Measurements from ENCODE around the gene IL17RA. TPM values are rescaled to one million over a fixed set of nuclear protein-coding genes. Genes with fewer than 3 reads are reported as not detected.

IL17RA gene
- polyA plus RNA-seq, 1 donor (not counting 4 experiments of a cell fraction or from before 2014, with no cell fraction given) = 6.0 TPM

- Histone ChIP-seq H3K9me1 (ENCODE audit: control insufficient read depth, extremely low read depth, insufficient read depth, low read length) (no peaks in the 10 kb centered on the region), H2AFZ (ENCODE audit: control insufficient read depth, low read length) (no peak overlapping the region), H3K4me3 (ENCODE audit: control insufficient read depth in 2 of 3, extremely low read depth in 1 of 3, insufficient read depth in 2 of 3, low read depth in 1 of 3, low read length in 3 of 3) (no peak overlapping the region), H3K27ac (ENCODE audit: control insufficient read depth, insufficient read depth, low read length) (no peak overlapping the region), H3K79me2 (ENCODE audit: control insufficient read depth, insufficient read depth, low read length) (peaks cover 12% of the 10 kb centered on the region), H3K9me3 (ENCODE audit: control insufficient read depth, low read depth, low read length) (no peaks in the 10 kb centered on the region), H4K20me1 (ENCODE audit: control insufficient read depth, extremely low read depth, insufficient read depth, low read length) (peaks cover 3% of the 10 kb centered on the region), H3K36me3 (ENCODE audit: control insufficient read depth in 2 of 2, extremely low read depth in 1 of 2, insufficient read depth in 2 of 2, low read length in 2 of 2) (peaks cover 21 to 35% of the 10 kb centered on the region in 2 experiments), H3K9ac (ENCODE audit: control insufficient read depth, extremely low read depth, insufficient read depth, low read length) (no peak overlapping the region), H3K4me1 (ENCODE audit: control insufficient read depth, extremely low read depth, insufficient read depth, low read length) (no peaks in the 10 kb centered on the region), H3K4me2 (ENCODE audit: control insufficient read depth, extremely low read depth, insufficient read depth, low read depth, low read length) (no peak overlapping the region), H3K27me3 (ENCODE audit: control insufficient read depth, extremely low read depth, insufficient read depth, low read length) (no peaks in the 10 kb centered on the region)
- TF ChIP-seq, protein P1, sequence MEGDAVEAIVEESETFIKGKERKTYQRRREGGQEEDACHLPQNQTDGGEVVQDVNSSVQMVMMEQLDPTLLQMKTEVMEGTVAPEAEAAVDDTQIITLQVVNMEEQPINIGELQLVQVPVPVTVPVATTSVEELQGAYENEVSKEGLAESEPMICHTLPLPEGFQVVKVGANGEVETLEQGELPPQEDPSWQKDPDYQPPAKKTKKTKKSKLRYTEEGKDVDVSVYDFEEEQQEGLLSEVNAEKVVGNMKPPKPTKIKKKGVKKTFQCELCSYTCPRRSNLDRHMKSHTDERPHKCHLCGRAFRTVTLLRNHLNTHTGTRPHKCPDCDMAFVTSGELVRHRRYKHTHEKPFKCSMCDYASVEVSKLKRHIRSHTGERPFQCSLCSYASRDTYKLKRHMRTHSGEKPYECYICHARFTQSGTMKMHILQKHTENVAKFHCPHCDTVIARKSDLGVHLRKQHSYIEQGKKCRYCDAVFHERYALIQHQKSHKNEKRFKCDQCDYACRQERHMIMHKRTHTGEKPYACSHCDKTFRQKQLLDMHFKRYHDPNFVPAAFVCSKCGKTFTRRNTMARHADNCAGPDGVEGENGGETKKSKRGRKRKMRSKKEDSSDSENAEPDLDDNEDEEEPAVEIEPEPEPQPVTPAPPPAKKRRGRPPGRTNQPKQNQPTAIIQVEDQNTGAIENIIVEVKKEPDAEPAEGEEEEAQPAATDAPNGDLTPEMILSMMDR (optimal IDR thresholded peaks at IDR 0.05 in 1 of 3, IDR thresholded peaks at IDR 0.05 in 1 of 3, conservative IDR thresholded peaks at IDR 0.05 in 1 of 3; ENCODE audit: extremely low read depth in 1 of 3, insufficient read depth in 2 of 3, low read length in 3 of 3) = no peak
- TF ChIP-seq EZH2 (IDR thresholded peaks at IDR 0.05; ENCODE audit: low read length) = no peak
- DNase-seq (ENCODE audit: low read depth, low spot score) (no peak), FAIRE-seq (no peak)
- dilution Hi-C loops (cut with MboI; ENCODE audit: extremely low pct_ligation_motif_present, low sequenced_read_pairs) = no loop called here
Observed at GRCh38 chr22:17097062-17097461, 12.3 kb downstream of the IL17RA start.

- H3K4me2 ChIP-seq (ENCODE audit: control insufficient read depth, extremely low read depth, insufficient read depth, low read depth, low read length) = no peak overlapping the region
- H3K9me1 ChIP-seq (ENCODE audit: control insufficient read depth, extremely low read depth, insufficient read depth, low read length) = no peaks in the 10 kb centered on the region
- H3K4me3 ChIP-seq (ENCODE audit: control insufficient read depth in 2 of 3, extremely low read depth in 1 of 3, insufficient read depth in 2 of 3, low read depth in 1 of 3, low read length in 3 of 3) = no peak overlapping the region
- DNase-seq (ENCODE audit: low read depth, low spot score) (no peak), FAIRE-seq (no peak)
- H3K27ac ChIP-seq (ENCODE audit: control insufficient read depth, insufficient read depth, low read length) = no peak overlapping the region
- peaks cover 12% of the 10 kb centered on the region for H3K79me2 ChIP-seq (ENCODE audit: control insufficient read depth, insufficient read depth, low read length)
- dilution Hi-C loops (cut with MboI; ENCODE audit: extremely low pct_ligation_motif_present, low sequenced_read_pairs) = no loop called here
- peaks cover 3% of the 10 kb centered on the region for H4K20me1 ChIP-seq (ENCODE audit: control insufficient read depth, extremely low read depth, insufficient read depth, low read length)
- no peaks in the 10 kb centered on the region for H3K9me3 ChIP-seq (ENCODE audit: control insufficient read depth, low read depth, low read length)
- TF ChIP-seq EZH2 (IDR thresholded peaks at IDR 0.05; ENCODE audit: low read length) = no peak
- TF ChIP-seq, protein P1 (optimal IDR thresholded peaks at IDR 0.05 in 1 of 3, IDR thresholded peaks at IDR 0.05 in 1 of 3, conservative IDR thresholded peaks at IDR 0.05 in 1 of 3; ENCODE audit: extremely low read depth in 1 of 3, insufficient read depth in 2 of 3, low read length in 3 of 3) = no peak
- no peaks in the 10 kb centered on the region for H3K27me3 ChIP-seq (ENCODE audit: control insufficient read depth, extremely low read depth, insufficient read depth, low read length)
- H3K36me3 ChIP-seq (ENCODE audit: control insufficient read depth in 2 of 2, extremely low read depth in 1 of 2, insufficient read depth in 2 of 2, low read length in 2 of 2) = peaks cover 21 to 39% of the 10 kb centered on the region in 2 experiments
- no peaks in the 10 kb centered on the region for H3K4me1 ChIP-seq (ENCODE audit: control insufficient read depth, extremely low read depth, insufficient read depth, low read length)
- H3K9ac ChIP-seq (ENCODE audit: control insufficient read depth, extremely low read depth, insufficient read depth, low read length) = no peak overlapping the region
- no peak overlapping the region for H2AFZ ChIP-seq (ENCODE audit: control insufficient read depth, low read length)
Observed at GRCh38 chr22:17097701-17098100, 12.9 kb downstream of the IL17RA start.

Data from keratinocyte (primary cell).